Measurements from ENCODE around the gene BAIAP2L2.

- TF ChIP-seq CTCF (conservative IDR thresholded peaks at IDR 0.05; ENCODE audit: low read length) (no peak), EZH2phosphoT487 (IDR thresholded peaks at IDR 0.05; ENCODE audit: borderline replicate concordance) (no peak)
Observed at GRCh38 chr22:38137876-38138687, 27.6 kb upstream of the BAIAP2L2 start.
